ENCODE results near the gene ANKRD13A. TPM values are rescaled to one million over a fixed set of nuclear protein-coding genes. Genes with fewer than 3 reads are reported as not detected.

ANKRD13A gene
- total and polyA plus RNA-seq, 2 of the 13 experiments (the other 11 are each of a cell fraction or from before 2014, with no cell fraction given) = 34.1 to 41.6 TPM

- Histone ChIP-seq H3K27me3 (ENCODE audit: control insufficient read depth in 1 of 2, insufficient read depth in 2 of 2, low read length in 2 of 2) (no peaks in the 10 kb centered on the region), H3K36me3 (replicated peaks in 1 of 2; ENCODE audit: control insufficient read depth in 1 of 2, insufficient read depth in 2 of 2, low read length in 2 of 2) (no peaks in the 10 kb centered on the region), H2AFZ (ENCODE audit: low read length) (no peak overlapping the region), H3K27ac (ENCODE audit: extremely low read length, insufficient read depth, low read length) (no peak overlapping the region), H3K79me2 (ENCODE audit: insufficient read depth, low read length) (no peaks in the 10 kb centered on the region), H3K9me3 (ENCODE audit: low read length) (no peaks in the 10 kb centered on the region), H4K20me1 (ENCODE audit: insufficient read depth, low read length) (no peaks in the 10 kb centered on the region), H3K4me3 (replicated peaks in 1 of 3; ENCODE audit: insufficient read depth in 1 of 3, low read depth in 2 of 3, low read length in 3 of 3) (no peak overlapping the region), H3K9ac (ENCODE audit: insufficient read depth, low read depth, low read length) (no peak overlapping the region), H3K4me1 (ENCODE audit: insufficient read depth, low read length) (peaks cover 8% of the 10 kb centered on the region), H3K4me2 (ENCODE audit: low read depth, low read length) (no peak overlapping the region)
- ATAC-seq (peak; percentile 48; the same call in 2 of the 3 replicates), FAIRE-seq (no peak), DNase-seq (ENCODE audit: low spot score) (no peak)
- POLR2A ChIA-PET = no interaction called here
- WGBS (ENCODE audit: low lambda C conversion rate) = 59% methylated on average over 2 of the region's 2 CpGs
- in situ Hi-C loops (cut with HindIII; ENCODE audit: extremely low pct_ligation_motif_present, low pct_unique_long_range_greater_than_20kb) = no loop called here
- CTCF ChIA-PET (ENCODE audit: low intra/inter-chr PET ratio, low total read pairs) = no interaction called here
- no peak for TF ChIP-seq CEBPB (IDR thresholded peaks at IDR 0.05; ENCODE audit: borderline replicate concordance, low read depth, low read length)
- TF ChIP-seq ZBTB33 (CRISPR knock-in tag; IDR thresholded peaks at IDR 0.05) = peak; percentile 48; the same call in 1 of the 2 replicates
- no TSS peak for BruUV-seq (replicated peaks)
- intact Hi-C loops (cut with micrococcal nuclease; ENCODE audit: unreplicated experiment) = no loop called here
Observed at GRCh38 chr12:110068654-110069053, 69.4 kb downstream of the ANKRD13A start.

GRCh38 chr12:110071504-110071903 is 72.3 kb downstream of the ANKRD13A start:
- TF ChIP-seq ASH2L (IDR thresholded peaks at IDR 0.05; ENCODE audit: insufficient read length, low read depth, low read length) (no peak), ZNF7 (CRISPR knock-in tag; IDR thresholded peaks at IDR 0.05) (0 out of 2 replicates have a peak, but pooled peaks have one; percentile 44), ISX (CRISPR knock-in tag; conservative IDR thresholded peaks at IDR 0.05) (no peak), CREB1 (IDR thresholded peaks at IDR 0.05) (peak; percentile 78), CREB1 (CRISPR knock-in tag; IDR thresholded peaks at IDR 0.05) (no peak), KDM2A (CRISPR knock-in tag; IDR thresholded peaks at IDR 0.05; ENCODE audit: borderline replicate concordance, low read depth) (no peak)
- H3K4me1 ChIP-seq (ENCODE audit: insufficient read depth, low read length) = peaks cover 24% of the 10 kb centered on the region
- ChIA-PET POLR2A (interaction anchor here (1.5 kb wide), 1 partner anchor 11 kb away, joined by 4 read pairs; no protein-coding TSS in a partner anchor), CTCF (ENCODE audit: low intra/inter-chr PET ratio, low total read pairs) (no interaction called here)
- H3K27me3 ChIP-seq (ENCODE audit: control insufficient read depth in 1 of 2, insufficient read depth in 2 of 2, low read length in 2 of 2) = no peaks in the 10 kb centered on the region
- ATAC-seq = no peak
- H2AFZ ChIP-seq (ENCODE audit: low read length) = no peak overlapping the region
- intact Hi-C loops (cut with micrococcal nuclease; ENCODE audit: unreplicated experiment) (no loop called here), in situ Hi-C loops (cut with HindIII; ENCODE audit: extremely low pct_ligation_motif_present, low pct_unique_long_range_greater_than_20kb) (no loop called here)
- FAIRE-seq = no peak
- no peaks in the 10 kb centered on the region for H4K20me1 ChIP-seq (ENCODE audit: insufficient read depth, low read length)
- BruUV-seq (replicated peaks) = no TSS peak
- no peak for DNase-seq (ENCODE audit: low spot score)
- H3K27ac ChIP-seq (ENCODE audit: extremely low read length, insufficient read depth, low read length) = no peak overlapping the region
- H3K4me2 ChIP-seq (ENCODE audit: low read depth, low read length) = no peak overlapping the region
- no peak overlapping the region for H3K4me3 ChIP-seq (replicated peaks in 1 of 3; ENCODE audit: insufficient read depth in 1 of 3, low read depth in 2 of 3, low read length in 3 of 3)
- no peaks in the 10 kb centered on the region for H3K36me3 ChIP-seq (replicated peaks in 1 of 2; ENCODE audit: control insufficient read depth in 1 of 2, insufficient read depth in 2 of 2, low read length in 2 of 2)
- no peak overlapping the region for H3K9ac ChIP-seq (ENCODE audit: insufficient read depth, low read depth, low read length)
- no peaks in the 10 kb centered on the region for H3K79me2 ChIP-seq (ENCODE audit: insufficient read depth, low read length)
- H3K9me3 ChIP-seq (ENCODE audit: low read length) = no peaks in the 10 kb centered on the region

Data from HepG2 (cell line).